H1 (cell line): ENCODE data around the gene UMAD1. TPM values are rescaled to one million over a fixed set of nuclear protein-coding genes. Genes with fewer than 3 reads are reported as not detected.

Experiments
- CREB1 ChIP-seq: IDR thresholded peaks from 2 replicates; pipeline ENCODE4 v1.6.1; 2012; ENCODE audit warnings: inconsistent platforms
- RNF2 ChIP-seq: fragments of 200-900, 300-1000 bp; sonication (generic); IDR thresholded peaks from 2 replicates; pipeline ENCODE4 v1.7.1; 2016; ENCODE audit warnings: borderline replicate concordance, low read depth, mild to moderate bottlenecking, antibody characterized with exemption, low read length; ENCODE audit not compliant: poor library complexity, severe bottlenecking; ENCODE audit errors: missing control alignments
- polyA plus RNA-seq, 7 experiments: library from polyadenylated mRNA; depleted of rRNA in 3 of 7; stranded (reverse) in 5 of 7; unstranded in 2 of 7; fragments of >200 nt in 5 of 7; fragments of 200-250 nt in 2 of 7; gene quantifications; 1 replicate in 5 of 7; 2 replicates in 1 of 7; 4 replicates in 1 of 7; pipeline versions ENCODE4 v1.2.1 to v1.2.3, GENCODE V29; 2011 to 2013; ENCODE audit warnings: missing spikeins in 2 of 7, mixed read lengths in 2 of 7
- total RNA-seq: library from RNA; stranded (reverse); fragmentation: NEBNext Ultra II Directional; extraction: Animal tissue kit (Norgen Biotek cat#: 25700); gene quantifications from 2 replicates; pipeline ENCODE4 v1.2.1, GENCODE V29; 2021
- TF ChIP-seq, protein P1 (sequence below): fragments of 300-600 bp; sonication (generic); IDR thresholded peaks from 2 replicates; pipeline ENCODE4 v1.7.1; 2012; ENCODE audit warnings: low read length, moderate library complexity, mild to moderate bottlenecking, inconsistent platforms; ENCODE audit not compliant: insufficient replicate concordance

Gene UMAD1
- total and polyA plus RNA-seq, 2 of the 8 experiments (the other 6 are each of a cell fraction or from before 2014, with no cell fraction given), result 10.4 to 12.3 TPM

GRCh38 chr7:7785344-7785973 lies 144.9 kb downstream of the UMAD1 start (continued):
- TF ChIP-seq, protein P1, sequence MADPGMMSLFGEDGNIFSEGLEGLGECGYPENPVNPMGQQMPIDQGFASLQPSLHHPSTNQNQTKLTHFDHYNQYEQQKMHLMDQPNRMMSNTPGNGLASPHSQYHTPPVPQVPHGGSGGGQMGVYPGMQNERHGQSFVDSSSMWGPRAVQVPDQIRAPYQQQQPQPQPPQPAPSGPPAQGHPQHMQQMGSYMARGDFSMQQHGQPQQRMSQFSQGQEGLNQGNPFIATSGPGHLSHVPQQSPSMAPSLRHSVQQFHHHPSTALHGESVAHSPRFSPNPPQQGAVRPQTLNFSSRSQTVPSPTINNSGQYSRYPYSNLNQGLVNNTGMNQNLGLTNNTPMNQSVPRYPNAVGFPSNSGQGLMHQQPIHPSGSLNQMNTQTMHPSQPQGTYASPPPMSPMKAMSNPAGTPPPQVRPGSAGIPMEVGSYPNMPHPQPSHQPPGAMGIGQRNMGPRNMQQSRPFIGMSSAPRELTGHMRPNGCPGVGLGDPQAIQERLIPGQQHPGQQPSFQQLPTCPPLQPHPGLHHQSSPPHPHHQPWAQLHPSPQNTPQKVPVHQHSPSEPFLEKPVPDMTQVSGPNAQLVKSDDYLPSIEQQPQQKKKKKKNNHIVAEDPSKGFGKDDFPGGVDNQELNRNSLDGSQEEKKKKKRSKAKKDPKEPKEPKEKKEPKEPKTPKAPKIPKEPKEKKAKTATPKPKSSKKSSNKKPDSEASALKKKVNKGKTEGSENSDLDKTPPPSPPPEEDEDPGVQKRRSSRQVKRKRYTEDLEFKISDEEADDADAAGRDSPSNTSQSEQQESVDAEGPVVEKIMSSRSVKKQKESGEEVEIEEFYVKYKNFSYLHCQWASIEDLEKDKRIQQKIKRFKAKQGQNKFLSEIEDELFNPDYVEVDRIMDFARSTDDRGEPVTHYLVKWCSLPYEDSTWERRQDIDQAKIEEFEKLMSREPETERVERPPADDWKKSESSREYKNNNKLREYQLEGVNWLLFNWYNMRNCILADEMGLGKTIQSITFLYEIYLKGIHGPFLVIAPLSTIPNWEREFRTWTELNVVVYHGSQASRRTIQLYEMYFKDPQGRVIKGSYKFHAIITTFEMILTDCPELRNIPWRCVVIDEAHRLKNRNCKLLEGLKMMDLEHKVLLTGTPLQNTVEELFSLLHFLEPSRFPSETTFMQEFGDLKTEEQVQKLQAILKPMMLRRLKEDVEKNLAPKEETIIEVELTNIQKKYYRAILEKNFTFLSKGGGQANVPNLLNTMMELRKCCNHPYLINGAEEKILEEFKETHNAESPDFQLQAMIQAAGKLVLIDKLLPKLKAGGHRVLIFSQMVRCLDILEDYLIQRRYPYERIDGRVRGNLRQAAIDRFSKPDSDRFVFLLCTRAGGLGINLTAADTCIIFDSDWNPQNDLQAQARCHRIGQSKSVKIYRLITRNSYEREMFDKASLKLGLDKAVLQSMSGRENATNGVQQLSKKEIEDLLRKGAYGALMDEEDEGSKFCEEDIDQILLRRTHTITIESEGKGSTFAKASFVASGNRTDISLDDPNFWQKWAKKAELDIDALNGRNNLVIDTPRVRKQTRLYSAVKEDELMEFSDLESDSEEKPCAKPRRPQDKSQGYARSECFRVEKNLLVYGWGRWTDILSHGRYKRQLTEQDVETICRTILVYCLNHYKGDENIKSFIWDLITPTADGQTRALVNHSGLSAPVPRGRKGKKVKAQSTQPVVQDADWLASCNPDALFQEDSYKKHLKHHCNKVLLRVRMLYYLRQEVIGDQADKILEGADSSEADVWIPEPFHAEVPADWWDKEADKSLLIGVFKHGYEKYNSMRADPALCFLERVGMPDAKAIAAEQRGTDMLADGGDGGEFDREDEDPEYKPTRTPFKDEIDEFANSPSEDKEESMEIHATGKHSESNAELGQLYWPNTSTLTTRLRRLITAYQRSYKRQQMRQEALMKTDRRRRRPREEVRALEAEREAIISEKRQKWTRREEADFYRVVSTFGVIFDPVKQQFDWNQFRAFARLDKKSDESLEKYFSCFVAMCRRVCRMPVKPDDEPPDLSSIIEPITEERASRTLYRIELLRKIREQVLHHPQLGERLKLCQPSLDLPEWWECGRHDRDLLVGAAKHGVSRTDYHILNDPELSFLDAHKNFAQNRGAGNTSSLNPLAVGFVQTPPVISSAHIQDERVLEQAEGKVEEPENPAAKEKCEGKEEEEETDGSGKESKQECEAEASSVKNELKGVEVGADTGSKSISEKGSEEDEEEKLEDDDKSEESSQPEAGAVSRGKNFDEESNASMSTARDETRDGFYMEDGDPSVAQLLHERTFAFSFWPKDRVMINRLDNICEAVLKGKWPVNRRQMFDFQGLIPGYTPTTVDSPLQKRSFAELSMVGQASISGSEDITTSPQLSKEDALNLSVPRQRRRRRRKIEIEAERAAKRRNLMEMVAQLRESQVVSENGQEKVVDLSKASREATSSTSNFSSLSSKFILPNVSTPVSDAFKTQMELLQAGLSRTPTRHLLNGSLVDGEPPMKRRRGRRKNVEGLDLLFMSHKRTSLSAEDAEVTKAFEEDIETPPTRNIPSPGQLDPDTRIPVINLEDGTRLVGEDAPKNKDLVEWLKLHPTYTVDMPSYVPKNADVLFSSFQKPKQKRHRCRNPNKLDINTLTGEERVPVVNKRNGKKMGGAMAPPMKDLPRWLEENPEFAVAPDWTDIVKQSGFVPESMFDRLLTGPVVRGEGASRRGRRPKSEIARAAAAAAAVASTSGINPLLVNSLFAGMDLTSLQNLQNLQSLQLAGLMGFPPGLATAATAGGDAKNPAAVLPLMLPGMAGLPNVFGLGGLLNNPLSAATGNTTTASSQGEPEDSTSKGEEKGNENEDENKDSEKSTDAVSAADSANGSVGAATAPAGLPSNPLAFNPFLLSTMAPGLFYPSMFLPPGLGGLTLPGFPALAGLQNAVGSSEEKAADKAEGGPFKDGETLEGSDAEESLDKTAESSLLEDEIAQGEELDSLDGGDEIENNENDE, result no peak
- TF ChIP-seq RNF2, result no peak
- TF ChIP-seq CREB1, result no peak
- TF ChIP-seq, all 59 proteins: peak for 0
